Fibroblast of mammary gland (primary cell): ENCODE results near the gene LRRC7.

Experiments
- DNase-seq: peaks from one replicate; pipeline ENCODE4 v3.0.0-alpha.2; 2010; ENCODE audit warnings: low read depth
- H3K4me3 ChIP-seq: 2 replicates; pipeline ENCODE4 v1.5.1; 2011; ENCODE audit warnings: low read depth, mild to moderate bottlenecking, low read length, moderate library complexity; ENCODE audit not compliant: control insufficient read depth
- TF ChIP-seq, protein P1 (sequence below): conservative IDR thresholded peaks from 2 replicates; pipeline ENCODE4 v1.5.1; 2011; ENCODE audit warnings: low read depth, low read length, inconsistent platforms; ENCODE audit not compliant: control insufficient read depth, insufficient read depth

LRRC7 gene

DNA sequence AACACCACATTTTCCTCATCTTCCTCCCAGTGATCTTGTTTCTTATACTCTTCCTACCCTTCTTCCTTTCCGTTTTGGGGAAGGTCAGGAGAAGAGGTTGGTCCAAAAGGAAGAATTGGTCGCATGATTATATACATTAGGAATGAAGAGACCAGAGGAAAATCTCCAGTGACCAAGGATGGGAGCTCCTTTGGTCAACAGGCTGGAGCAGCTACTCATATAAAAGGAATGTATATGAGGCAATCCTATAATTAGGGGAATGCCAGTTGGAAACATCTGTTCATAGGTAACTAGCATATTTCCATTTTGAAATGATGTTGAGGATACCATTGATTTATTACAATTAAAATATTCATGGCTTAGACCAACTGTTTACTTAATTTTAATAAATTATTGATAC lies 523.2 kb downstream of the LRRC7 start:
- no peak overlapping the region for H3K4me3 ChIP-seq
- TF ChIP-seq, protein P1, sequence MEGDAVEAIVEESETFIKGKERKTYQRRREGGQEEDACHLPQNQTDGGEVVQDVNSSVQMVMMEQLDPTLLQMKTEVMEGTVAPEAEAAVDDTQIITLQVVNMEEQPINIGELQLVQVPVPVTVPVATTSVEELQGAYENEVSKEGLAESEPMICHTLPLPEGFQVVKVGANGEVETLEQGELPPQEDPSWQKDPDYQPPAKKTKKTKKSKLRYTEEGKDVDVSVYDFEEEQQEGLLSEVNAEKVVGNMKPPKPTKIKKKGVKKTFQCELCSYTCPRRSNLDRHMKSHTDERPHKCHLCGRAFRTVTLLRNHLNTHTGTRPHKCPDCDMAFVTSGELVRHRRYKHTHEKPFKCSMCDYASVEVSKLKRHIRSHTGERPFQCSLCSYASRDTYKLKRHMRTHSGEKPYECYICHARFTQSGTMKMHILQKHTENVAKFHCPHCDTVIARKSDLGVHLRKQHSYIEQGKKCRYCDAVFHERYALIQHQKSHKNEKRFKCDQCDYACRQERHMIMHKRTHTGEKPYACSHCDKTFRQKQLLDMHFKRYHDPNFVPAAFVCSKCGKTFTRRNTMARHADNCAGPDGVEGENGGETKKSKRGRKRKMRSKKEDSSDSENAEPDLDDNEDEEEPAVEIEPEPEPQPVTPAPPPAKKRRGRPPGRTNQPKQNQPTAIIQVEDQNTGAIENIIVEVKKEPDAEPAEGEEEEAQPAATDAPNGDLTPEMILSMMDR = no peak
- peak; percentile 69 for DNase-seq

DNA sequence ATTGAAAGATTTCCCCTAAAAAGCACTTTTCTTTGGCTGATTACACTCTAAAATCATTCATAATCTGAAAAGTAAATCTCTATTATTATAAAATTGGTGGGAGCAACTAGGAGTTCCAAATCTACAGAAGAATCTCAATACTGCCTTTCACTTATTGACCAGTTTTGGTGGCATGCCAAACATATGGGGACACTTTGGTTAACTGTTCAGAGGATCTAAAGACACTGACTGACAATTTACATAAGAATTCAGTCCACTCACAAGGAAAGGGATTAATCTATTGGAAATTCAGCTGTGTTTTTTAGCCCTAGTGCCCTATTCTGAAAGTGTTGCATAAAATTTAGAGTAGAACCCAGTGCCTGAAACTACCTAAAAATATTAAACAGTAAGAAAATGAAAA lies 524.1 kb downstream of the LRRC7 start:
- DNase-seq = no peak
- TF ChIP-seq, protein P1 = no peak
- no peak overlapping the region for H3K4me3 ChIP-seq

DNA sequence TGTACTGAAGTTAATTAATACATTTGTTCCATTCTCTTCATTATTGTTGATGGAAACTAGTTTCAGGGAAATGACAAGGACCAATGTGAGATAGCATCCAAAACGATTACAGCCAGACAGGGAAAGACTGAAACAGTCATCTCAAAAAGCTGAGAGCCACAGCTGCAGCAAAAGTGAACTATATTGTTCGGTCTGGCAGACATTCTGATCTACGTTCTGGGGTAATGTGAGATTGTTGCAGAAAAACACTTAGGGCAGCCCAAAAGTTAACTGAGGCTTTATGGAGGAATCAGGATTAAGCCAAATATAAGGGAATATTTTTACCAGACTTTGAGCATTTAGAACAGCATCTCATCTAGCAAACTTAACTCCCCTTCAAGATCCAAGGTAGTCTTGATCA lies 524.8 kb downstream of the LRRC7 start:
- no peak overlapping the region for H3K4me3 ChIP-seq
- TF ChIP-seq, protein P1 = no peak
- no peak for DNase-seq

DNA sequence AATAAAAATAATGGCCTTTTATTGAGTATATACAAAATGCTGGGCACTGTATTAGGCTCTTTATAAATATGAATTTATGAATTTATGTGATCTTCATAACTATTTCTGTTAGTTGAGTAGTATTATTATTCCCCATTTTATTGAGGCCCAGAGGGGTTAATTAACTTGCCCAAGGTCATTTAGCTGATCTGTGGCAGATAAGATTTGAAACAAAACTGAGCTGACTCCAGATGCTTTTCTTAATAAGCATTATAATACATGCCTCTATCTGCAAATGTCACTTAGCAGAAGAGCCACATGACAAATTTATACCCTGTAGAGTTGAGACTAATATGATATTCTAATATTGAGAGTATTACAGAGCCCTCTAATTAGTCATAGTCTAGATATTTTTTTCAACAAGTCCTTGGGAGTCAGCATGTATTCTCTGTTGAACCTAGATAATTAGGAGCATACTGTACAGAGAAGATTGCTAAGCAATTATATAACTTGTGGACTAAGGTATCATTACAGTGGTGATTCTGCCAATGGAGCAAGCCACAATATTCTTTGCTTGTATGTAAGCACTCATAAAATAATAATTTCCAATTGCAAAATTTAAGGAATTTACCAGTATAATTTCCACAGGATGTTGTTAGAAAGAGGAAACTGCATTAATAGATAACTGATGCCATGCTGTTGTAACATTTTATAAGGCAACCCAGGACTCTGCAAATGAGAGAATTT lies 525.7 kb downstream of the LRRC7 start:
- H3K4me3 ChIP-seq = no peak overlapping the region
- DNase-seq = no peak
- TF ChIP-seq, protein P1 = no peak

DNA sequence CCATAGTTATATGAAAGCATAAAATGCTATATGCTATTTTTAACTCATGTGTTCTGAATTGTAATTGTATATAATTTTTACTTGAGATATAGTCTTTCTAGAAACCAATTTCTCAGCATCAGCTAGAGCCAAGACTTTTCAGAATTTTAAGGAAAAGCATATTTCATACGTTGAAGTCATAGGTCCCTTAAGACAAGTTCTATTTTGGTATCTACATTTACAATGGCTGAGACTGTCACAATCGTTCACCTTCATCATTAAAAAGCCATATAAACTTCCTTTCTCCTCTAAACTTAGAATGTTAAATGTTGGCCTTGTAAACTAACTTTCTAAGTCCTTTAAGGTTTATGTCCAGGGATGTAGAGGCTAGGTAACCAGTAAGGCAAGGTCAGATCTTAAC lies 533.5 kb downstream of the LRRC7 start:
- TF ChIP-seq, protein P1 = no peak
- no peak overlapping the region for H3K4me3 ChIP-seq
- no peak for DNase-seq

DNA sequence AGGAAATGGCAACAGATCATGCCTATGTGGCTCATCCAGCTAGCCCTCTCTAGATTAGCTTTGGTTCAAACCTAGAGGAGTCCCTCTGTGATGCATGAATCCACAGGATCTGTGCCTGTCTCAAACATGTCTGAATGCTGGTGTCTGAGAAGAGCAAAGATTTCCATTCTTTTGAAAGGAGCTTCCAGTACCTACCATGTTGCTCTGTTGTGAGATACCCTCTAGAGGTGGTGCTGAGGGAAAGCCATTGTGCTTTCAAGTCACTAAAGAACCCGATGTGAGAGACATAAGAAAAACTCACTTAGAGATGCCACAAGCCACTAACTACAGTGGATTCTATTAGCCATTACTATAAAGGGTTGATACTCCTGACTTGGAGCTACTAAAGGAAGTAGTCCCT lies 534.1 kb downstream of the LRRC7 start:
- H3K4me3 ChIP-seq = no peak overlapping the region
- TF ChIP-seq, protein P1 = no peak
- no peak for DNase-seq

DNA sequence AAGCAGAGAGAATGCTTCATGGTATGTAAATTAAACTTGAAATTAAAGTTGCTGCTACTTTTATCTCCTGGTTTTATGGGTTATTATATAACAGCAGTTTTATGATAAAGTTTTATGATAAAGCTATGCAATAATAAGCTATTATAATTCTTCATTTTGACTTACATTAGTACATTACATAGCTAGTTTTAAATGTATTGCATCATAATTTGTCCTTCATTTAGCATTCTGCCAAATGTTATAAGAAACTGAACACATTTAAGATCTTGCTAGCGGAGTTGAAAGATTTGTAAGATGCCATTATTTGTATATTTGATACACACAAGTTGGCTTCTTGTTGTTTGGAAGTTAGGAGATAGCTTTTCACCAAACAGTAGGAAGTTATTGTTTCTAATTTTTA lies 536.0 kb downstream of the LRRC7 start:
- TF ChIP-seq, protein P1 = no peak
- no peak for DNase-seq

More for the DNA sequence above, 536.0 kb downstream of the LRRC7 start:
- H3K4me3 ChIP-seq = no peak overlapping the region
